Cerebellar cortex (tissue), 1 donor: Measurements from ENCODE around the gene BHMT2.

ENCODE experiments used
- DNase-seq: peaks from one replicate; pipeline ENCODE4 v3.0.0-alpha.2; 2015; ENCODE audit warnings: low spot score

BHMT2 gene

DNA sequence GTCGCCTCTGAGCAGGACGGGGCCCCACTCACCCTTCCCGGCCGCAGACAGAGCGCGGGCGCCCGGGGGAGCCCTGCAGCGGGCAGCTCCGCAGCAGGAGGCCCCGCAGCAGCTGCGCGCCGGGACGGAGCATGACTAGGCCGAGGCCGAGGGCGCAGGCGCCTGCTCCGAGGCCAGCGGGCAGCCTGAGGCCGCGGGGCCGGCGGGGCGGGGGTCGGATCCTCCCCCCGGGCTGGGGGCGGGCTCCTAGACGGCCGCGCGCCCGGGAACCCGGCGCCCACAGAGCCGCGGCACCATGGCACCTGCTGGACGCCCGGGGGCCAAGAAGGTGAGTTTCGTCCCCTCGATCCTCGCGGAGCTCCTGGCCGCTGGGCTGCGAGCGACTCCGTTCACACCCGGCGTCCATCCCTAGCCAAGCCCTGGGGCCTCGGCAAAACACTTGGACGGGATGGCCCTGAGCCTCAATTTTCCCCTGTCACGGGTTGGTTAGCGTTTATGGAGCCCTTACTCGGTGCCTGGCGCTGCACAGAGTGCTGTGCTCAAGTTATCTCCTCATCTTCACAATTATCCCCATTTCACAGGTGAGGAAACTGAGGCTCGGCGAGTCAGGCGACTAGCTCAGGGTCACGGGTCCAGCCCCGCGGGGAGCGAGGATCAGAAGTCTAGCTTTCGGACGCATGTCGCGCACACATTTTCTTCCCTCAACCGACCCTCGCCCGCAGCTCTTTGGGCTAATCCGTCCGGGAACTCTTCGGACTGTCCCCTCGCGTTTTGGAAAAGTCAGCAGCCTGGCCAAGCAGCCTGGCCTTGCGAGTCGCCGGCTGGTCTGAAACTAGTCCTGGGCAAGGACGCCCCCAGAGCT is at the start of gene BHMT2, which contains the start of gene DMGDH:
Gene BHMT2, plus strand, starts transcription at position 280 of the 862 bp plus-strand sequence. Its CDS starts 16 bp downstream, at position 296.
Gene DMGDH, minus strand, starts transcription at position 187 of the 862 bp plus-strand sequence. Its CDS starts 54 bp downstream, at position 133.
- no peak for DNase-seq

DNA sequence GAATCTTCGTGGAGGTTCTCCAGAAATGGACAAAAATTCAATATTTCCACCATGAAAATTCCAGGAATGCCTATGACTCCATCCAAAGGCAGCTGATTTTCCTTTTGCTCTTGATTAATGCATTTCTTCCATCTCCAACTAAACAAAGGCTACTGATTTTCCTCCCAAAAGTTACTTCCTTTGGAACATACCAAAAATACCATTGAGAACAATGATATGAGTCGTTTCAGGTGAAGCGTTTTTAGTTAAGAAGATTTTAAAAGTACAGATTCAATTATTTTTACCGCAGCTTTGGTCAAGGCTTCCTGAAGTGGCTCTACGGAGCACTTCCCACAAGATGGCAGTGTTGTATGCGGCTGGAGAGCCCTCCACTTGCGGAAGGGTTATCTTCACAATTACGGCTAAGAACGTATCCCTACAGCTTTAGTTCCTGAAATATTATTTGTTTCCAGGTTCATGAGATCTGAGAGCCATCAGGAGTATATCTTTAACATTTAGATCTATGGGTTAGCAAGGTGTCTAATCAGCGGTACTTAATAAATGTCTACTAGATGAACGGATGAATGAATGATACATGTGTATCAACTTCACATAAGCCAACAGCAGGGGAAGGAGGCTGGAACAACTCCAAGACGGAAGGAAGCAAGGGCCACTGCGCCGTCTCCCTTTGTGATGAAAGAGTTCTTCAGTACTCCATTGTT is 48.6 kb upstream of the BHMT2 start:
- DNase-seq = peak; percentile 66

DNA sequence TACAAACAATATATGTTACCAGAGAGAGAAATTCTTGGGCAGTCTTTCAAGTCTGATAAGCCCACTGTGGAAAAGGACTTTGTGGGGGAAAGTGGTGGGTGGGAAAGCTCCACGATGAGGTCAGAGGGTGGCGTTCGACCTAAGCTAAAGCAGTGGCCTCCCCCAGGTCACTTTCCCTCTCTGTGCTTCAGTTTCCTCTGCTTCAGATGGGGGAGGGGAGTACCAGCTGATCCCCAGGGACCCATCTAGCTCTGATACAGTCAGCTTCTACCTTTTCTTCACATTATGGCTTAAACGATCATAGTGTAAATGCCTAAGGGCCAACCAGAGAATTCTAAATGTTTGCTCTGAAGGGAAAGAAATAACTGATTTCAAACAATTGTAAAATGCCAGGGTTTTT is 47.8 kb upstream of the BHMT2 start:
- DNase-seq = no peak

- no peak for DNase-seq
Observed at GRCh38 chr5:79022771-79023170, 46.8 kb upstream of the BHMT2 start.

GRCh38 chr5:79023348-79023747 is 46.2 kb upstream of the BHMT2 start:
- DNase-seq = no peak

GRCh38 chr5:79023947-79024346 is 45.6 kb upstream of the BHMT2 start:
- no peak for DNase-seq

- DNase-seq = peak; percentile 63
Observed at GRCh38 chr5:79025054-79025472, 44.5 kb upstream of the BHMT2 start.

DNA sequence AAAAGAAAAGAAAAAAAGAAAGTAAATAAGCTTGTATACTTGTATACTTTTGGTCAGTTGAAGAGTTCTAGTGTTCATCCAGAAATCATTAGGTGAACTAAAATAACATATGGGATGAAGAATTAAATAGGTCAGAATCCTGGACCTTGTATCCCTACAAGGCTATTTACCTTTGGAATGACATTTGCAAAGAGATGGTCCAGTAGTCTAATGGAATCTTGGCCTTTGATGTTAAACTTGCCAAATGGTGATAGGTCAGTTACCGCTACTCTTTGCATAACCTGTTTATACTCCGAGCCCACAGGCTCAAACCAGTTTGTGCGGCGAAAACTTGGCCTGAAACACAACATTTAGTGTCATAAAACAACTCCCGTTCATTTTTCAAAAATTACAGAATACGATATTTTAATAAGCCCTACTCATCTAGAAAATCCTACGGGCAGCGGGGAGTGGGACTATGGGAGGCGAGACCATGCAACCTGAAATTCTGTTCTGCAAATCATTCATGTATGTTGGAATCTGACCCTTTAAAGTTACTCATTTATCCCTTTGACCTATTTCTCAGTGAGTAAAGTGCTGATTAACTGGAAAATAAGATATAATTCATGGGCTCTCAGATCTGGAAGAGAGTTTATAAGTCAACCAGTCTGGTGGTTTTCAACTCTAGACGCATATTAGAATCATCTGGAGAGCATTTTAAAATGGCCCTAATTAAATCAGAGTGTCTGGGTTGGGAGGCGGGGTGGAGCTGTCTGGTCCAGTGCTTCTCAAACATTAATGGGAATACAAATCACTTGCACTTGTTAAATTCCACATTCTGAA is 38.7 kb upstream of the BHMT2 start:
- DNase-seq = no peak

DNA sequence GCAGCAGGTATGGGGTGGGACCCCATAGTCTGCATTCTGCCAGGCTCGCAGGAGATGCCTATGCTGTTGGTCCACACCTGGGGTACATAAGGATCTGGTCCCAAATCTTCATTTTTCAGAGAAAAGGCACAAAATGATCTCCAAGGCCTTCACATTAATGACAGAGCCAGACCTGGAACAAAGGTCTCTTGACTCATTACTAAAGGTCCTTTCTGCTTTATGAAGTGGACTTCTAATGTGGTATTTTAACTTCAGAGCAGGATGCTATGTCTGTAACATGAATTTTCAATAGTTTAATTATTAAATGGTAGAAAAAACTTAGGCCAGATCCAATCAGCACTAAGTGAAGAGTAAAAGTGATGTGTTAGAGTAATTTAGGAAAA is 38.1 kb upstream of the BHMT2 start:
- no peak for DNase-seq

DNA sequence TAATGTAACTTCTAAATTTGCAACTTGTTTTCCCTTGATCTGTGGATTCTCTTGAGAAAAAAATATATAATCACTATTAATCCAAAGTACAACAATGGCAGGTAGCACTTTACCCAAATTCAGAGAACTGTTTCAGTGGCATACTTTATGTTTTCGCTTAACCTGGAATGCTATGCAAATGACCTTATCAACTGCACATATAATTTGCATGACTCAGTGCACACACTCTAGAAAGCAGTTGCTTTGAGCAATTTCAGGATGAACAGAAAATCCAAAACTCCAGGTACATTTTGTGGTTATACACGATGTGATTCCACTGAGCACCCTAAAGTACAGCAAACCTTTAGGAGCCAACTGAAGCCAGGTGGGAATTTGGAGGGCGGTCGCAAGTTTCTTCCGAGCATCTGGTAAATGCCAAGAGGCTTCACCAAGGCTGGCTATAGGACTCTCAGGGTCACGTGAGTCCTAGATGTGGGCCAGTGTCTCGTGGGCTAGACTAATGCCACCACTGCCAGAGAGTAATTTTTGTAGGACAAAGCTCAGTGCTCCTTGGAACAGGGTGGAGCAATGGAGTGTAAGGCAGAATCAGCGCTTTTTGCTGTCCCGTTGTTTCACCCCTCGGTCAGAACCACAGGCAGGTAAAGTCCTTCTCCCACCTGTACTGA is 37.4 kb upstream of the BHMT2 start:
- DNase-seq = no peak

DNA sequence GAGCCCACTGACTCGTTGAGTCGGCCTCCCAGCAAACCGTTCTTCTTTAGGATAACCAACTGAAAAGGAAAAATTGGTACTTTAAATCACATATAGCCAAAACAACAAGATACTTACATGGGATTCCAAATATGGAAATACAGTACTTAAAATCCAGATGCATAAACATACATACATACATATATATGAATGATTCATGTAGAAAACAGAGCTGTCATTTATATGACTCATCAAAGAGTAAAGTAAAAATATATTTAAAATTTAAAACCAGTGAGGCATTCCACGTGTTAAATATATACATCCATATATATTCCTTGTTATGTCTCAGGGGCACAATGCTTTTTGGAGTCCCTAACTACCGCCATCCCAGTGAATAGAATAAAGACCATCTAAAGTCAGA is 36.8 kb upstream of the BHMT2 start:
- no peak for DNase-seq

DNA sequence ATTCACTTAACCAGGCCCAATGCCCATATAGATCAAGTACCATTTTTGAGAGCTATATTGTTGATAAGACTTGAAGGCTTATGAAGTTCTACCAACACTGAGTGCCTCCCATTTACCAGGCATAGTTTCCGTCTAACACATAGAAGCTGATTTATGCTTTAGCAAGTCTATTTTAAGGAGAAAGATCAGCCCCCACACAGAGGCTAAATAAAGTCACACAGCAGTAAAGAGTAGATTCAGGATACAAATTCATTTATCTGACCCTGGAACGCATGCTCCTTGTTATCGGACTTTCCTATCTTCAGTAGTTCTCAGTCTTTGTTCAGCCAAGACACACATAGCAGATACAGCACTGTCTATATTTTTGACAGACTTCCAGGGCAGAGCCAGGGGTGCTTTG is 34.3 kb upstream of the BHMT2 start:
- no peak for DNase-seq

DNA sequence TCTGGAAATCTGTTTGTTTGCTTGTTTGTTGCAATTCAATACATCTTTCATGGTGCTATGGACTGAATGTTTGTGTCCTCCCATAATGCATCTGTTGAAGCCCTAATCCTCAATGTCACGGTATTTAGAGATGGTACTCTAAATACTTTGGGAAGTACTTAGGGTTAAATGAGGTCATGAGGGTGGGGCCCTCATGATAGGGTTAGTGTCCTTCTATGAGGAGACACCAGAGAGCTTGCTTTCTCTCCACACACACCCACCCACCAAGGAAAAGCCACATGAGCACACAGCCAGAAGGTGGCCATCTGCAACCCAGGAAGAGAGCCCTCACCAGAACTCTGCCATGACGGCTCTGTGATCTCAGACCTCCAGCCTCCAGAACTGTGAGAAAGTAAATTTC is 32.8 kb upstream of the BHMT2 start:
- no peak for DNase-seq

DNA sequence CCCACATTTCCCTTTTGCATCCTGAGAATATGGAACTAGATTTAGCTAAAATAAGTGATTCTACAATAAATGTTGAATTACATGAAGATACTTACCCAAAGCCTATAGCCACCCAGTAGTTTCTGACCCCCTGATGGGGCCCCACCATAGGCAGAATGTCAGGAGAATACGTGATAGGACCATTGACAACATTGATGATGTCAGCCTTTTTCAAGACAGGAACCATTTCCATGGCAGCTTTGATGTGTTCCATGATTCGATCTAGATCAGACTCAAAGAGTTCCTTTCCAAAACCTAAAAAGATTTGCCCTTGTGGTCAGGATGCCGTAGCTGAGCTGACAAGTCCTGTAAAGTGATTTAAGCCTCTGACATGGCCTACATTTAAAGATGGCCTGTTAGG is 27.4 kb upstream of the BHMT2 start:
- no peak for DNase-seq

GRCh38 chr5:79047199-79047598 is 22.4 kb upstream of the BHMT2 start:
- no peak for DNase-seq

DNA sequence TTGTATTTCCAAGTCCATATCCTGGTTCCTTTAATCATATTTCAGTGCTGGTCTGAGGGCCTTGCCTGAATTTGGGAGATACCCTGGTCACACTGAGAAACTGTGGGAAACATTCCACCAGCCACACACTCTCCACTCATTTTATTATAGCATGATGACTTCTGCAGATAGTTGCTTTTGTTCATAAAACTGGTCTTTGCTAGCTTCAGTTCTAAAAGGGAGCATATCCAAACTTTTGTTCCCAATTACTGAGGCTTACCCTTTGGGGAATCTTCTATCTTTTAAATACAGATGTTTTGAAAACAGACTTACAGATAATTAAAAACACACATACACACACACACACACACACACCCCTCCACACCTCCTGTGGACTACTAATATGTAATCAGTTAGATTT is 21.1 kb upstream of the BHMT2 start:
- no peak for DNase-seq

GRCh38 chr5:79050498-79050897 is 19.1 kb upstream of the BHMT2 start:
- no peak for DNase-seq

DNA sequence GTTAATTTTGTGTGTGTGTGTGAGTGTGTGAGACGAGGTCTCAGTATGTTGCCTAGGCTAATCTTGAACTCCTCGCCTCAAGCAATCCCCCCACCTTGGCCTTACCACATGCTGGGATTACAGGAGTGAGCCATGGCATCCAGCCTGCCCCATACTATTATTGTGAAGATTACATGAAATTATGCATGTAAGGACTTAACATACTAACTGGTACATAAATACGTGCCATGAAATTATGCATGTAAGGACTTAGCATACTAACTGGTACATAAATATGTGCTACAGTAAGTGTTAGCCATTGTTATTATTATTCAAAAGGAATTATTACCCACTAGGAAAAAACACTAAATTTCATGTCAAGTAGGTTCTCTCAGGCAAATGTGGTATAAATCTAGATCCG is 16.2 kb upstream of the BHMT2 start:
- DNase-seq = no peak

- no peak for DNase-seq
Observed at GRCh38 chr5:79055017-79055416, 14.6 kb upstream of the BHMT2 start.

DNA sequence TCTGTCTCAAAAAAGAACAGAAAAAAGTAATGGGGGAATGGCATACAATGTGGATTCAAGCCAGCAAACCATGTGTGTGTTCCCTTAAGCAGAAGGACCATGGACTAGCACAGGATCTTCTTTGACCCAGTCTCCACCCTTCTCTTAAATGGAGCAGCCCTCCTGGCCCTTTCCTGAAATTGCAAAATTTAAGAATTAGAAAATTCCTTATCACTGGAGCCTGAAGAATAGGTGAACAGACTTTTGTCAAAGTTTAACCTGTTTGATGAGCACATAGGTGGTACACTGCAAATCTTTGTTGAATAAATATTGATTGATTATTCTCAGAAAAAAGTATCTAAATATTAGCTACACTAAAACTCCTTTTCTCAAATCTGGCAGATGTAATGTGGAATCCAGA is 12.7 kb upstream of the BHMT2 start:
- DNase-seq = no peak

DNA sequence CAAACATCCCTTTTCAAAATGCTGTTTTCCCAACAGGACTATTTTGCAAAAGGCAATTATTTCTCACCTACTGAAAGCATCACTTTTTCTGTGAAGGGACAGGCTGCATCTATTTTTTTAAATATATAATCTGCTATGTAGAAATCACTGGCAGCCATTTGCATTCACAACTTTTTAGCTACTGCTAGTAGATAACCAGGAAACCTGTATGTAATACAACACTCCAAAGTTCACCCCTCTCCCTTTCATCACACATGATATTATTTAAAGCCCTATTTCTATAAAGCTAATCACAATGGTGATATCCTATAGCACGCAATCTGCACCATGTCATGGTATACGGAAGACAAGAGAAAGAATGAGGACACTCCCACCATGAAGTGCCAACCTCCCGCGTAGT is 9.9 kb upstream of the BHMT2 start:
- DNase-seq = no peak

GRCh38 chr5:79062436-79062835 is 7.1 kb upstream of the BHMT2 start:
- no peak for DNase-seq
